Prostate gland (tissue), 2 donors: Measurements from ENCODE around the gene GOLM1.
A peak's percentile ranks its signal among the peaks of the same experiment; 100 is the strongest.

Experiments
- POLR2A ChIP-seq: fragments of 450-650 bp; IDR thresholded peaks from one replicate; pipeline ENCODE4 v1.6.1; 2016; ENCODE audit warnings: antibody characterized with exemption, mild to moderate bottlenecking
- POLR2AphosphoS5 ChIP-seq: sonication (generic); formaldehyde crosslinking; IDR thresholded peaks from one replicate; pipeline ENCODE4 v1.6.1; 2017; ENCODE audit warnings: antibody characterized with exemption
- TF ChIP-seq, protein P1 (sequence below), 4 experiments: fragments of 200-600 bp in 2 of 4; fragments of 450-650 bp in 2 of 4; sonication (generic) in 2 of 4; IDR thresholded peaks; 1 replicate in 3 of 4; 2 replicates in 1 of 4; pipeline ENCODE4 v1.5.1; 2016 to 2019; ENCODE audit warnings: antibody characterized with exemption in 4 of 4, mild to moderate bottlenecking in 2 of 4, moderate library complexity in 2 of 4

DNA sequence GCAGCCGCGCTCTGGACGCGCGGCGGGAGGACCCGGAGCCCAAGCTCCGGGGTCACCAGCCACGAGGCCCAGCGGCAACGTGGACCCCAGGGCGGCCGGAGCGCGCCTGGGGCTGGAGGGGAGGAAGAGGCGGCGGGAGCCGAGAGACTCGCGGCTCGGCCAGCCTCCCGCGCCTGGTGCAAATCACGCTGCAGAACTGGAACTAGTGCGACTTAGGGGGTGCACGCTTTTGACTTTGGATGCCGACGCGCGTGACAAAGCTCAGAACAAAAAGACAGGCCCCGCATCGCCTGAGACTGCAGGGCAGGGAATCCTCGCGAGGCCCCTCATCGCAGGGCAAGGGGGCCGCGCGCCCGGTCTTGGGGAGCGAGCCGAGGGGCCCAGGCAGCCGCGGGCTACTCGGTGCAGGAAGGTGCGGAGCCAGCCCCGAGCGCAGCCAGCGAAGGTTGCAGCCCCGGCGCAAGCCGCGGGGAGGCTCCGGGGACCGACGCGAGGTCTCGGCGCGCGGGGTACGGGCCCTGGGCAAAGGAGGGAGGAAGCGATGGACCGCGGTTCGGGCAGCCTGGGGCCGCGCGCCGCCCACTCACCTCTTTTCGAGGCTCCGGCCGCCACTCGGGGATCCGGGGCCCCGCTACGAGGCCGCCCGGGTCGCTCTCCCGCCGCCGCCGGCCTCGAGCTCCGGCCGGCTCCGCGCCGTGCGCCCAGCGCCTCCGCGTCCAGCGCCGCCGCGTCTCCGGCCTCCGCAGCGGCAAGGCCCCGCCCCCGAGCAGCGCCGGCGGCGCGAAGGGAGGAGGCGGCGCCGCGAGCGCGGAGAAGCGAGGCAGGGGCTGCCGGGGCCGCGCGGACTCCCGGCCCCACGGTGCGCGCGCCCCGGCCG, at the start of gene GOLM1:
- TF ChIP-seq, protein P1, sequence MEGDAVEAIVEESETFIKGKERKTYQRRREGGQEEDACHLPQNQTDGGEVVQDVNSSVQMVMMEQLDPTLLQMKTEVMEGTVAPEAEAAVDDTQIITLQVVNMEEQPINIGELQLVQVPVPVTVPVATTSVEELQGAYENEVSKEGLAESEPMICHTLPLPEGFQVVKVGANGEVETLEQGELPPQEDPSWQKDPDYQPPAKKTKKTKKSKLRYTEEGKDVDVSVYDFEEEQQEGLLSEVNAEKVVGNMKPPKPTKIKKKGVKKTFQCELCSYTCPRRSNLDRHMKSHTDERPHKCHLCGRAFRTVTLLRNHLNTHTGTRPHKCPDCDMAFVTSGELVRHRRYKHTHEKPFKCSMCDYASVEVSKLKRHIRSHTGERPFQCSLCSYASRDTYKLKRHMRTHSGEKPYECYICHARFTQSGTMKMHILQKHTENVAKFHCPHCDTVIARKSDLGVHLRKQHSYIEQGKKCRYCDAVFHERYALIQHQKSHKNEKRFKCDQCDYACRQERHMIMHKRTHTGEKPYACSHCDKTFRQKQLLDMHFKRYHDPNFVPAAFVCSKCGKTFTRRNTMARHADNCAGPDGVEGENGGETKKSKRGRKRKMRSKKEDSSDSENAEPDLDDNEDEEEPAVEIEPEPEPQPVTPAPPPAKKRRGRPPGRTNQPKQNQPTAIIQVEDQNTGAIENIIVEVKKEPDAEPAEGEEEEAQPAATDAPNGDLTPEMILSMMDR (IDR thresholded peaks at IDR 0.05): peak in 1 of 4 experiments; percentile 18
- TF ChIP-seq POLR2A (no peak), POLR2AphosphoS5 (no peak)
